A673 (cell line): Measurements from ENCODE around the gene SLC6A6. TPM values are rescaled to one million over a fixed set of nuclear protein-coding genes. Genes with fewer than 3 reads are reported as not detected.
A peak's percentile ranks its signal among the peaks of the same experiment; 100 is the strongest.

Experiments
- Bru-seq: library from RNA; stranded (reverse); fragments of 400-500 nt; gene quantifications from one replicate; lab custom pipeline; 2021; lab: Mats Ljungman, UMichigan
- BruChase-seq, 2 experiments: library from RNA; stranded (reverse); fragments of 400-500 nt; gene quantifications; one replicate each; lab custom pipeline; 2021; lab: Mats Ljungman, UMichigan
- BruUV-seq: library from RNA; stranded (reverse); fragments of 400-500 nt; replicated peaks from 2 replicates; lab custom pipeline; 2021; lab: Mats Ljungman, UMichigan
- CTCF ChIA-PET: fragments of 300-600 bp; sonication (Branson Sonifier 250); formaldehyde crosslinking; loops from one replicate; lab custom pipeline; 2022; ENCODE audit warnings: antibody characterized with exemption; lab: Charles Lee
- POLR2A ChIA-PET: fragments of 300-600 bp; sonication (Branson Sonifier 250); formaldehyde crosslinking; loops from one replicate; lab custom pipeline; 2022; ENCODE audit warnings: antibody characterized with exemption; ENCODE audit not compliant: low non-redundant PET; lab: Charles Lee
- DNase-seq: peaks from one replicate; pipeline ENCODE4 v3.0.0-alpha.2; 2015; ENCODE audit warnings: low spot score
- H3K27ac ChIP-seq: fragments of 200-600 bp; sonication (generic); 2 replicates; pipeline ENCODE4 v1.5.1; 2016; ENCODE audit warnings: mixed run types, low read depth, mild to moderate bottlenecking, mixed read lengths, antibody characterized with exemption, low read length; ENCODE audit not compliant: poor library complexity, severe bottlenecking
- H3K27me3 ChIP-seq: fragments of 200-600 bp; sonication (generic); replicated peaks from 2 replicates; pipeline ENCODE4 v1.6.1; 2017; ENCODE audit warnings: mixed run types, low read depth, mild to moderate bottlenecking, mixed read lengths, antibody characterized with exemption, low read length; ENCODE audit not compliant: insufficient read depth, poor library complexity
- H3K36me3 ChIP-seq: fragments of 200-600 bp; sonication (generic); 2 replicates; pipeline ENCODE4 v1.6.1; 2016; ENCODE audit warnings: mixed run types, mild to moderate bottlenecking, mixed read lengths, antibody characterized with exemption, low read length; ENCODE audit not compliant: insufficient read depth, poor library complexity, severe bottlenecking
- H3K4me1 ChIP-seq: fragments of 200-600 bp; sonication (generic); 2 replicates; pipeline ENCODE4 v1.6.1; 2017; ENCODE audit warnings: mixed run types, mild to moderate bottlenecking, mixed read lengths, antibody characterized with exemption, low read length; ENCODE audit not compliant: insufficient read depth, poor library complexity, severe bottlenecking
- H3K4me3 ChIP-seq: fragments of 200-600 bp; sonication (generic); 2 replicates; pipeline ENCODE4 v1.5.1; 2016; ENCODE audit warnings: low read depth, mixed run types, mild to moderate bottlenecking, mixed read lengths, low read length; ENCODE audit not compliant: poor library complexity, severe bottlenecking
- H3K9me3 ChIP-seq: fragments of 200-600 bp; sonication (generic); 2 replicates; pipeline ENCODE4 v1.6.1; 2016; ENCODE audit warnings: mixed run types, low read depth, mild to moderate bottlenecking, mixed read lengths, antibody characterized with exemption, low read length; ENCODE audit not compliant: poor library complexity, severe bottlenecking
- EZH2 ChIP-seq: fragments of 200-600 bp; sonication (generic); IDR thresholded peaks from 2 replicates; pipeline ENCODE4 v1.6.1; 2017; ENCODE audit warnings: borderline replicate concordance, low read depth, mild to moderate bottlenecking, mixed read lengths, antibody characterized with exemption, low read length; ENCODE audit not compliant: poor library complexity, severe bottlenecking
- intact Hi-C: fragments of 100-400 bp; cut with micrococcal nuclease; formaldehyde crosslinking; loops from one replicate; pipeline ENCODE4 v1.10.0; 2022; ENCODE audit not compliant: unreplicated experiment
- long read RNA-seq: library from polyadenylated mRNA; stranded (forward); transcript quantifications from one replicate; pipeline ENCODE4 v2.0.0, GENCODE V29; 2022
- total RNA-seq: library from RNA; stranded (reverse); gene quantifications from 2 replicates; pipeline ENCODE4 v1.2.3, GENCODE V29; 2021
- TF ChIP-seq, protein P1 (sequence below): fragments of 300-800, 200-600 bp; sonication (generic); conservative IDR thresholded peaks from 2 replicates; pipeline ENCODE4 v1.5.1; 2017; ENCODE audit warnings: low read depth, mild to moderate bottlenecking, antibody characterized with exemption, low read length, moderate library complexity, mixed read lengths

The SLC6A6 gene
- total RNA-seq (48.8 and 55.1 TPM in 2 replicates), Bru-seq, nascent RNA (percentile 83 among the genes with signal in this experiment), BruChase-seq, experiment 1, labeled RNA remaining after a 2-hour chase (percentile 85 among the genes with signal in this experiment), BruChase-seq, experiment 2, labeled RNA remaining after a 6-hour chase (percentile 87 among the genes with signal in this experiment)
- long read RNA-seq, full-length matches to known transcripts: 21 of 68 reads
- long read RNA-seq, partial matches to known transcripts: 5 of 68 reads
- long read RNA-seq, other reads (novel, unspliced or antisense): 42 of 68 reads

DNA sequence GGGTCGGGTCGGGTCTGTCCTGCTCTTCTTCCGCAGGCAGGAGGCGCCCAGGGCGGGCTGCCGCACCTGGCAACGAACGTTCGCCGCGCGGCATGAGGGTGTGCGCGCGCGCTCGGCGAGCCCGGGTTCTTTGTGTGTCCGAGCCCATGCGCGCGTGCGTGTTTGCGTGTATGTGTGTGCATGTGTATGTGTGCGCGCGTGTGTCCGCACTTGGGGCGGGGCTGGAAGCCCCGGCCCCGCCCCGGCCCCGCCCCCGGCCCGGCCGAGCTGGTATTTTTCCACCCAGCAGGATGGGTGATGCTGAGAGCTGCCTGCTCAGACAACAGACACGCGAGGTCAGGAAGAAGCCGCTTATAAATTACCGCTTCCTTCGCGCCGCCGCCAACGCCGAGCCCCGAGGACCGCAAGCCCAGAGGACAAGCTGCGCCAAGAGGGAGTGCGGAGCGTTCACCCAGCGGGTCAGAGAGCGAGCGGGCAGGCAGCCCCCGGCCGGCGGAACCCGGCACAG is at the start of gene SLC6A6:
Gene SLC6A6, plus strand, starts transcription at position 303 of the 508 bp plus-strand sequence. CDS start 41,029 bp downstream, outside the sequence.
- TF ChIP-seq, protein P1, sequence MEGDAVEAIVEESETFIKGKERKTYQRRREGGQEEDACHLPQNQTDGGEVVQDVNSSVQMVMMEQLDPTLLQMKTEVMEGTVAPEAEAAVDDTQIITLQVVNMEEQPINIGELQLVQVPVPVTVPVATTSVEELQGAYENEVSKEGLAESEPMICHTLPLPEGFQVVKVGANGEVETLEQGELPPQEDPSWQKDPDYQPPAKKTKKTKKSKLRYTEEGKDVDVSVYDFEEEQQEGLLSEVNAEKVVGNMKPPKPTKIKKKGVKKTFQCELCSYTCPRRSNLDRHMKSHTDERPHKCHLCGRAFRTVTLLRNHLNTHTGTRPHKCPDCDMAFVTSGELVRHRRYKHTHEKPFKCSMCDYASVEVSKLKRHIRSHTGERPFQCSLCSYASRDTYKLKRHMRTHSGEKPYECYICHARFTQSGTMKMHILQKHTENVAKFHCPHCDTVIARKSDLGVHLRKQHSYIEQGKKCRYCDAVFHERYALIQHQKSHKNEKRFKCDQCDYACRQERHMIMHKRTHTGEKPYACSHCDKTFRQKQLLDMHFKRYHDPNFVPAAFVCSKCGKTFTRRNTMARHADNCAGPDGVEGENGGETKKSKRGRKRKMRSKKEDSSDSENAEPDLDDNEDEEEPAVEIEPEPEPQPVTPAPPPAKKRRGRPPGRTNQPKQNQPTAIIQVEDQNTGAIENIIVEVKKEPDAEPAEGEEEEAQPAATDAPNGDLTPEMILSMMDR: peak; percentile 45
- no peak for TF ChIP-seq EZH2
- peak; percentile 96 for DNase-seq
- peak within 1 kb of the TSS; percentile 91 for H3K4me3 ChIP-seq
- H3K27me3 ChIP-seq: no peaks in the 10 kb centered on the region
- H3K36me3 ChIP-seq: no peaks in the 10 kb centered on the region
- peak within 1 kb of the TSS; percentile 80 for H3K27ac ChIP-seq
- intact Hi-C loops: loop anchor here (2.0 to 5.0 kb wide), 3 partner anchors 30 to 65 kb away; no protein-coding TSS in a partner anchor
- CTCF ChIA-PET: no interaction called here
- peaks cover 18% of the 10 kb centered on the region for H3K4me1 ChIP-seq
- POLR2A ChIA-PET: interaction anchor here (0.5 to 1.0 kb wide), 5 partner anchors 12 to 224 kb away, joined by 3 to 5 read pairs (median 3); partner anchors contain the start of genes LSM3 and XPC
- no TSS peak for BruUV-seq
- no peaks in the 10 kb centered on the region for H3K9me3 ChIP-seq

DNA sequence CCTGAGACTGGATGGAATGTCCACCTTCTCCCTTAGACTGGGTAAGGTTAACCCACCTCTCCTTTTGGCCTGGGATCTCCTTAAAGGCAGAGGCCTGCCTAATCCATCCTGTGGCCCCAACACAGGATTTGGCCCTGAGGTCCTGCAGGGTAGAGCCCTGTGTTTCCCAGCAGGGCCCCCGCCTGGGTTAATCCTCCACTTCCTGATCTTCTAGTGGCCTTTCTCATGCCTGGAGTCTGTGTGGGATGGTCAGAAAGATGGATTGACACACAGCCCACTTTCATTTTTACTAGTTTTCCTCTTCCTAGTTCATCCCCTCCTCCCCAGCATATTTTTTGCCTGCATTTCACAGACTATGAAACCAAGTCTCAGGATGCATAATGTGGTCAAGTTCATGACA is 48.9 kb upstream of the SLC6A6 start:
- no peaks in the 10 kb centered on the region for H3K4me1 ChIP-seq
- no peak overlapping the region for H3K4me3 ChIP-seq
- ChIA-PET POLR2A (no interaction called here), CTCF (no interaction called here)
- no peaks in the 10 kb centered on the region for H3K27me3 ChIP-seq
- no peak overlapping the region for H3K27ac ChIP-seq
- BruUV-seq: no TSS peak
- no peak for DNase-seq
- no peak for TF ChIP-seq EZH2
- TF ChIP-seq, protein P1: no peak
- H3K9me3 ChIP-seq: no peaks in the 10 kb centered on the region
- no peaks in the 10 kb centered on the region for H3K36me3 ChIP-seq
- intact Hi-C loops: no loop called here

DNA sequence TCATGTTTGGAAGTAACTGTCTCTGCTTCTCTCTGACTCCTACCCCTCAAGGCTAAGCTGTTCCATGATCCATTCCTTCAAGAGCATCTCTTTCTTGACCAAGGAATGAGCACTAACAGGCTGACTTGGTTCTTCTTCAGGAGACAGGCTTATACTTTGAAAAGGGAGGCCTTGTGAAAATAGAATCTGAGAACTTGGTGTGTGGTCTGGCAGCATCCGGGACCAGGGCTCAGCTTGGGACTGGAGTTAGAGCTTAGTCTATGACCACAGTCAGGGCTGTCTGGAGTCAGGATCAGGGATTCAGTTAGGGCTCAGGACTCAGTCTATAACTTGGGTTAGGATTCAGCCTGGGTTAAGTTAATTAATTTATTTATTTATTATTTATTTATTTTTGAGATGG is 44.9 kb upstream of the SLC6A6 start:
- POLR2A ChIA-PET: no interaction called here
- no peaks in the 10 kb centered on the region for H3K36me3 ChIP-seq
- H3K27me3 ChIP-seq: no peaks in the 10 kb centered on the region
- H3K4me1 ChIP-seq: no peaks in the 10 kb centered on the region
- no peak overlapping the region for H3K4me3 ChIP-seq
- H3K9me3 ChIP-seq: no peaks in the 10 kb centered on the region
- DNase-seq: no peak
- intact Hi-C loops: no loop called here
- H3K27ac ChIP-seq: no peak overlapping the region
- TF ChIP-seq EZH2: no peak
- TF ChIP-seq, protein P1: no peak
- no TSS peak for BruUV-seq
- CTCF ChIA-PET: no interaction called here
